SK-N-SH (cell line): ENCODE results near the gene DCP1B. TPM values are rescaled to one million over a fixed set of nuclear protein-coding genes. Genes with fewer than 3 reads are reported as not detected.
A peak's percentile ranks its signal among the peaks of the same experiment; 100 is the strongest.

Source experiments
- CTCF ChIA-PET: fragments of 300-600, 350-600 bp; formaldehyde crosslinking; extraction: SDS; loops from one replicate; lab custom pipeline; 2021; lab: Yijun Ruan, JAX
- POLR2A ChIA-PET: fragments of 350-600 bp; sonication (Branson Sonifier 250); formaldehyde crosslinking; extraction: SDS; loops from one replicate; lab custom pipeline; 2020; ENCODE audit warnings: antibody characterized with exemption, inconsistent platforms; lab: Yijun Ruan, JAX
- DNase-seq: peaks from one replicate; pipeline ENCODE4 v3.0.0; 2012
- H2AFZ ChIP-seq: fragments of 200-600 bp; sonication (generic); 2 replicates; pipeline ENCODE4 v1.8.1; 2016; ENCODE audit warnings: antibody characterized with exemption, mild to moderate bottlenecking, low read depth
- H3F3A ChIP-seq: fragments of 200-600 bp; sonication (generic); replicated peaks from 2 replicates; pipeline ENCODE3; 2016; ENCODE audit warnings: antibody characterized with exemption, mild to moderate bottlenecking; ENCODE audit not compliant: insufficient read depth
- H3K27ac ChIP-seq, 2 experiments: fragments of 200-500 bp in 1 of 2; fragments of 200-600 bp in 1 of 2; sonication (Bioruptor generic) in 1 of 2; sonication (generic), shearing (Covaris generic) in 1 of 2; 2 replicates each; pipeline versions ENCODE4 v1.5.1 to v1.6.1; 2014 to 2016; ENCODE audit warnings: low read depth in 2 of 2, inconsistent platforms in 1 of 2, low read length in 1 of 2, mild to moderate bottlenecking in 1 of 2, mixed read lengths in 1 of 2
- H3K27me3 ChIP-seq: fragments of 200-600 bp; sonication (generic), shearing (Covaris generic); 2 replicates; pipeline ENCODE4 v1.6.1; 2016; ENCODE audit warnings: mixed run types; ENCODE audit not compliant: insufficient read depth
- H3K36me3 ChIP-seq, 2 experiments: fragments of 200-500 bp in 1 of 2; fragments of 200-600 bp in 1 of 2; sonication (Bioruptor generic) in 1 of 2; sonication (generic) in 1 of 2; replicated peaks in 1 of 2; 2 replicates each; pipeline versions ENCODE3 to v1.5.1; 2014 to 2016; ENCODE audit warnings: low read length in 1 of 2, mild to moderate bottlenecking in 1 of 2; ENCODE audit not compliant: insufficient read depth in 2 of 2, control insufficient read depth in 1 of 2
- H3K4me1 ChIP-seq, 2 experiments: fragments of 200-500 bp in 1 of 2; fragments of 200-600 bp in 1 of 2; sonication (Bioruptor generic) in 1 of 2; sonication (generic), shearing (Covaris generic) in 1 of 2; 2 replicates each; pipeline versions ENCODE4 v1.5.1 to v1.6.1; 2014 to 2016; ENCODE audit warnings: low read depth in 1 of 2, low read length in 1 of 2, mixed run types in 1 of 2; ENCODE audit not compliant: insufficient read depth in 2 of 2, control insufficient read depth in 1 of 2
- H3K4me2 ChIP-seq: fragments of 200-600 bp; sonication (generic), shearing (Covaris generic); 2 replicates; pipeline ENCODE4 v1.6.1; 2017; ENCODE audit warnings: mixed run types
- H3K4me3 ChIP-seq, 2 experiments: fragments of 200-500 bp in 1 of 2; fragments of 200-600 bp in 1 of 2; sonication (Bioruptor generic) in 1 of 2; sonication (generic), shearing (Covaris generic) in 1 of 2; 2 replicates each; pipeline versions ENCODE4 v1.5.1 to v1.8.1; 2014 to 2016; ENCODE audit warnings: low read depth in 2 of 2, inconsistent platforms in 1 of 2, low read length in 1 of 2, mild to moderate bottlenecking in 1 of 2, mixed read lengths in 1 of 2, moderate library complexity in 1 of 2
- H3K79me2 ChIP-seq: fragments of 200-600 bp; sonication (generic); 2 replicates; pipeline ENCODE4 v1.8.1; 2017; ENCODE audit warnings: mild to moderate bottlenecking; ENCODE audit not compliant: insufficient read depth
- H3K9ac ChIP-seq: fragments of 200-600 bp; sonication (generic); 2 replicates; pipeline ENCODE4 v1.6.1; 2017; ENCODE audit warnings: mixed run types
- H3K9me2 ChIP-seq: fragments of 200-600 bp; sonication (generic); 2 replicates; pipeline ENCODE4 v1.6.1; 2017; ENCODE audit warnings: mixed run types
- H3K9me3 ChIP-seq: fragments of 200-600 bp; sonication (generic); 2 replicates; pipeline ENCODE4 v1.6.1; 2017; ENCODE audit warnings: mixed run types, mild to moderate bottlenecking, moderate library complexity
- H4K20me1 ChIP-seq: fragments of 200-600 bp; sonication (generic); 2 replicates; pipeline ENCODE4 v1.6.1; 2017; ENCODE audit warnings: mild to moderate bottlenecking, mixed run types; ENCODE audit not compliant: insufficient read depth
- ELF1 ChIP-seq: IDR thresholded peaks from 2 replicates; pipeline ENCODE4 v1.4.0; 2012
- EP300 ChIP-seq, 2 experiments: IDR thresholded peaks; 2 replicates each; pipeline versions ENCODE4 v1.4.0 to v1.6.1; 2012; ENCODE audit warnings: borderline replicate concordance in 1 of 2, low read depth in 1 of 2, low read length in 1 of 2
- EZH2phosphoT487 ChIP-seq: fragments of 200-600 bp; sonication (generic); IDR thresholded peaks from 2 replicates; pipeline ENCODE4 v1.6.1; 2017; ENCODE audit warnings: low read depth, mixed run types, mild to moderate bottlenecking, antibody characterized with exemption, moderate library complexity, borderline replicate concordance
- FOXJ3 ChIP-seq: sonication (generic); formaldehyde crosslinking; IDR thresholded peaks from 2 replicates; pipeline ENCODE4 v1.5.1; 2020; ENCODE audit warnings: mild to moderate bottlenecking, missing genetic modification reagents
- FOXM1 ChIP-seq: IDR thresholded peaks from 2 replicates; pipeline ENCODE4 v1.4.0; 2012; ENCODE audit warnings: low read depth, mild to moderate bottlenecking
- GABPA ChIP-seq: IDR thresholded peaks from 2 replicates; pipeline ENCODE4 v1.4.0; 2012; ENCODE audit warnings: low read depth, mild to moderate bottlenecking
- GATA2 ChIP-seq: sonication (generic); formaldehyde crosslinking; IDR thresholded peaks from 2 replicates; pipeline ENCODE4 v1.5.0; 2020; ENCODE audit warnings: mild to moderate bottlenecking, missing genetic modification reagents
- MXI1 ChIP-seq: IDR thresholded peaks from 2 replicates; pipeline ENCODE4 v1.6.1; 2012; ENCODE audit warnings: mild to moderate bottlenecking, low read depth, low read length, improper control_type of control experiment
- NFIC ChIP-seq: IDR thresholded peaks from 2 replicates; pipeline ENCODE4 v1.4.0; 2012; ENCODE audit warnings: borderline replicate concordance
- NRF1 ChIP-seq: IDR thresholded peaks from 2 replicates; pipeline ENCODE4 v1.6.1; 2012; ENCODE audit warnings: low read depth, mild to moderate bottlenecking, low read length
- PBX3 ChIP-seq: IDR thresholded peaks from 2 replicates; pipeline ENCODE4; 2012
- RAD21 ChIP-seq: IDR thresholded peaks from 2 replicates; pipeline ENCODE4 v1.6.1; 2012; ENCODE audit warnings: mild to moderate bottlenecking, low read length
- RXRA ChIP-seq: IDR thresholded peaks from 2 replicates; pipeline ENCODE4 v1.4.0; 2012; ENCODE audit warnings: low read depth, mild to moderate bottlenecking, borderline replicate concordance
- SIN3A ChIP-seq: IDR thresholded peaks from 2 replicates; pipeline ENCODE4 v1.6.1; 2012; ENCODE audit warnings: low read depth, mild to moderate bottlenecking, low read length, moderate library complexity, borderline replicate concordance
- SMC3 ChIP-seq: IDR thresholded peaks from 2 replicates; pipeline ENCODE4 v1.6.1; 2012; ENCODE audit warnings: low read depth, low read length, improper control_type of control experiment
- TEAD4 ChIP-seq: IDR thresholded peaks from 2 replicates; pipeline ENCODE4 v1.4.0; 2012; ENCODE audit warnings: mild to moderate bottlenecking, borderline replicate concordance; ENCODE audit not compliant: insufficient read depth
- USF1 ChIP-seq: IDR thresholded peaks from 2 replicates; pipeline ENCODE4 v1.4.0; 2012; ENCODE audit warnings: low read depth, borderline replicate concordance
- USF2 ChIP-seq: fragments of 150-350 bp; IDR thresholded peaks from 2 replicates; pipeline ENCODE4 v1.6.1; 2017; ENCODE audit warnings: antibody characterized with exemption, low read length, low read depth, borderline replicate concordance
- YY1 ChIP-seq: IDR thresholded peaks from 2 replicates; pipeline ENCODE4 v1.4.0; 2012; ENCODE audit warnings: low read depth, mild to moderate bottlenecking
- ZBTB33 ChIP-seq: IDR thresholded peaks from 2 replicates; pipeline ENCODE4 v1.4.0; 2012; ENCODE audit warnings: low read depth, borderline replicate concordance
- WGBS: methylation state at CpG from one replicate; pipeline ENCODE4 v1.1.6; 2017; ENCODE audit warnings: low lambda C conversion rate; 5-methylcytosine and 5-hydroxymethylcytosine counted together
- polyA plus RNA-seq, 3 experiments: library from polyadenylated mRNA; depleted of rRNA; stranded (reverse); fragments of >200 nt; gene quantifications; 2 replicates each; pipeline ENCODE4 v1.2.3, GENCODE V29; 2012

DCP1B gene
- polyA plus RNA-seq, 1 of the 3 experiments (the other 2 are of a cell fraction) = 18.8 TPM

GRCh38 chr12:1928439-1929121 is 75.7 kb downstream of the DCP1B start:
- CTCF ChIA-PET = interaction anchor here (1.7 to 2.4 kb wide), 2 partner anchors 12 to 294 kb away, joined by 7 to 15 read pairs; no protein-coding TSS in a partner anchor

More at GRCh38 chr12:1928439-1929121, 75.7 kb downstream of the DCP1B start:
- H3K9me3 ChIP-seq = no peaks in the 10 kb centered on the region
- no peak overlapping the region for H2AFZ ChIP-seq
- no peak overlapping the region; a peak in 1 of 4 replicates for H3K27ac ChIP-seq
- whole genome bisulfite sequencing = 70% methylated on average over 14 of the region's 22 CpGs
- POLR2A ChIA-PET = no interaction called here
- H3K9me2 ChIP-seq = no peaks in the 10 kb centered on the region
- H3K79me2 ChIP-seq = no peaks in the 10 kb centered on the region
- no peaks in the 10 kb centered on the region for H3F3A ChIP-seq
- H4K20me1 ChIP-seq = no peaks in the 10 kb centered on the region
- H3K36me3 ChIP-seq = no peaks in the 10 kb centered on the region
- H3K9ac ChIP-seq = no peak overlapping the region
- H3K4me1 ChIP-seq = peaks cover 4 to 63% of the 10 kb centered on the region in 2 experiments; a peak in 2 of 4 replicates
- no peak overlapping the region for H3K4me3 ChIP-seq
- H3K27me3 ChIP-seq = no peaks in the 10 kb centered on the region; the same call in 1 of the 2 replicates
- TF ChIP-seq PBX3 = no peak
- TF ChIP-seq SIN3A = no peak
- no peak for TF ChIP-seq USF2
- no peak for TF ChIP-seq NRF1
- TF ChIP-seq ELF1 = no peak
- no peak for TF ChIP-seq YY1
- no peak for TF ChIP-seq EP300 (IDR thresholded peaks at IDR 0.05; ENCODE audit: borderline replicate concordance in 1 of 2, low read depth in 1 of 2, low read length in 1 of 2)
- TF ChIP-seq GATA2 = no peak
- no peak for TF ChIP-seq USF1
- TF ChIP-seq RAD21 = no peak
- TF ChIP-seq MXI1 = no peak
- TF ChIP-seq TEAD4 = no peak
- no peak for TF ChIP-seq SMC3
- no peak for TF ChIP-seq FOXM1
- TF ChIP-seq RXRA = no peak
- no peak for TF ChIP-seq NFIC
- TF ChIP-seq EZH2phosphoT487 = no peak
- no peak for TF ChIP-seq ZBTB33
- no peak for TF ChIP-seq FOXJ3 (CRISPR knock-in tag)
- no peak for TF ChIP-seq GABPA
- no peak overlapping the region for H3K4me2 ChIP-seq
- peak; percentile 8 for DNase-seq
